Left ventricle myocardium superior (tissue), 1 donor: Measurements from ENCODE around the gene SLC4A4. TPM values are rescaled to one million over a fixed set of nuclear protein-coding genes. Genes with fewer than 3 reads are reported as not detected.

ENCODE experiments used
- ATAC-seq: fragments of 200-7000 bp; cut with Tn5 transposase; one replicate; pipeline ENCODE4 v1.9.1; 2020; ENCODE audit warnings: mild to moderate bottlenecking, moderate library complexity
- DNase-seq: peaks from one replicate; pipeline ENCODE4 v3.0.0-alpha.2; 2020
- intact Hi-C: fragments of 100-400 bp; cut with micrococcal nuclease; formaldehyde crosslinking; loops from one replicate; pipeline ENCODE4 v1.11.0; 2022
- total RNA-seq: library from RNA; stranded (reverse); fragmentation: NEBNext Ultra II Directional; extraction: Animal tissue kit (Norgen Biotek cat#: 25700); gene quantifications from one replicate; pipeline ENCODE4 v1.2.1, GENCODE V29; 2021
- donor health status: DM: no; HTN: yes; CAD: no; lungs with severe emphysema.

The SLC4A4 gene
- total RNA-seq, 1 donor from 2014 or later: 25.6 TPM

DNA sequence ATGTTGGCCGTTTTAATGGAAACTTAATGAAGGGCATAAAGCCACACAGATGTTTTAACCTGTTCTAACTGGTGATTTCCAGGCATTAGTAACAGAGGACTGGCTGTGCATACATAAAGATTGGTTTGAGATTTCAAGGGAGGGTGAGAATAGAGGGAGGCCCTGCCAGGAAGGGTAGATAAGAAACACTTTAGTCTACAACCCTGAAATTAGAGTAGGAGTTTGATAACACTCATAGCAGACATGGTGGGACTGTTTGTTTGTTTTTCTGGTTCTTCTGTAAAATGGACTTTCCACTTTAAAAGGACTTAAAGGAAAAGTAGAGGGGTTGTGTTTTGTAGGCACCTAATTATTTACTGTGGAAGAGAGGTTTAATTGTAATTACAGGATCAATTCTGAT lies 16.2 kb downstream of the SLC4A4 start:
- DNase-seq: no peak
- intact Hi-C loops: no loop called here
- ATAC-seq: no peak

- intact Hi-C loops: no loop called here
- no peak for ATAC-seq
- no peak for DNase-seq
Measured at GRCh38 chr4:71355971-71356370, 17.2 kb downstream of the SLC4A4 start.

DNA sequence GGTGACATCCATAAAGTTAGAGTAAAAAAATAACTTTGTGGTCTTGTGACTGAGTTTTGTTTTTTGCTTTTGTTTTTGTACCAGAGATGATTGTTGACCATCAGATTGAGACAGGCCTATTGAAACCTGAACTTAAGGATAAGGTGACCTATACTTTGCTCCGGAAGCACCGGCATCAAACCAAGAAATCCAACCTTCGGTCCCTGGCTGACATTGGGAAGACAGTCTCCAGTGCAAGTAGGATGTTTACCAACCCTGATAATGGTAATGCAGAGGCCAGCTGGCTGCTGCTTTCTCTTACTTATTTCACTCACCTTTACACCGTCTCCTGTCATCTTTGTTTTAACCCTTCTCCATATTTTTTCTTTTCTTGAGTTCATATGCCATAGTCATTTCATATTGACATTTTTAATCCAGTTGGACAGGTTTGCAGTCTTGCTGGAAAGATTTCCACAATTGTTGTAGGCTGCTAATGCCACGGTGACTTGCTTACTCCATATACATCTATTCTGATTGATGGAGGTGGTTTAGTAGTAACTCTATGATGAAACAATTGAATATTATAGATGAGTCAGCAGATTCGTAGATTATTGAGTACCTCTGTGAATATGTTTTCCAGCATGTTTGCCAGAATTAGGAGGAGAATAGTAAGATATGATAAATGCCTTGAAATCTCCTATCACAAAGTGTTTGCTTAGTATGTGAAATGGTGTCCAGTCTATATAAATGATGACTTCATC lies 18.3 kb downstream of the SLC4A4 start:
- ATAC-seq (no peak), DNase-seq (no peak)
- intact Hi-C loops: no loop called here

- intact Hi-C loops: no loop called here
- DNase-seq (no peak), ATAC-seq (no peak)
Measured at GRCh38 chr4:71360844-71361243, 22.0 kb downstream of the SLC4A4 start.

- no peak for DNase-seq
- ATAC-seq: no peak
- intact Hi-C loops: no loop called here
Measured at GRCh38 chr4:71361476-71361875, 22.7 kb downstream of the SLC4A4 start.

- intact Hi-C loops: no loop called here
- ATAC-seq (no peak), DNase-seq (no peak)
Measured at GRCh38 chr4:71366766-71367165, 27.9 kb downstream of the SLC4A4 start.

DNA sequence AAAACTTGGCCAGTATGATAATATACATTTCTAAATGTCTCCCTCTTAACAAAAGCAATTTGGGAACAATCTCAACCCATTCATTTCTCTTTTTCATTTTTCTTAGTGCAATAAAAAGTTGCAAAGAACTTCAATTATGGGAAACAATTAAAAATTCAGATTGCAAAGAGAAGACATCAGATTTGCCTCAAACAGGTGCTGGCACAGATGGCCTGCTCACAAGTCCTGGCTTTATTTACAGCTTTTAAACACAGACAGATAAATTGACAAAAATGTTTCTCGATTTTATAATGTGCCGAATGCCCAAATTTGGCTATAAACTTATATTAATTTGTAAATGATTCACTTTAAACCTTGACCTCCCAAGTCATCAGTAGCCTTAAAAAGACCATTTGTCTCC lies 28.7 kb downstream of the SLC4A4 start:
- ATAC-seq: no peak
- intact Hi-C loops: no loop called here
- DNase-seq: no peak

DNA sequence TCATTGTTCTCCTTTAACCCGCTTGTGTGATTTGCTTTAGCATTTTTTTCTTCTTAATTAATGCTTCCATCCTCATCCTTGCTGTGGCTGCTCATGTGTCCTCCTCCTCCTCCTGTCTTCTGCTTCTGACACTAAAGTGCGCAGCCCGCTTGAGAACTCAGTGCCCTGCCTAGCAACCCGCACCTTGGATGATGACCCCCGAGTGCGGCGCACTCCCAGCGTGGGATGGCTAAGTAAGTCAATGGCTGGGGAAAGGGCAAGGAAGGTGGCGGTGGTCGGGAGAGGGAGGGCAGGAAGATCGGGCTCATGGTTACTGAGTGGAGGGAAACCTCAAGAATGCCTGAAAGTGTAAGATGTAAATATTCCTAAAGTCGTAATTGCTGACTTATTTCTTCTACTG lies 30.1 kb downstream of the SLC4A4 start:
- intact Hi-C loops: no loop called here
- ATAC-seq (no peak), DNase-seq (no peak)

DNA sequence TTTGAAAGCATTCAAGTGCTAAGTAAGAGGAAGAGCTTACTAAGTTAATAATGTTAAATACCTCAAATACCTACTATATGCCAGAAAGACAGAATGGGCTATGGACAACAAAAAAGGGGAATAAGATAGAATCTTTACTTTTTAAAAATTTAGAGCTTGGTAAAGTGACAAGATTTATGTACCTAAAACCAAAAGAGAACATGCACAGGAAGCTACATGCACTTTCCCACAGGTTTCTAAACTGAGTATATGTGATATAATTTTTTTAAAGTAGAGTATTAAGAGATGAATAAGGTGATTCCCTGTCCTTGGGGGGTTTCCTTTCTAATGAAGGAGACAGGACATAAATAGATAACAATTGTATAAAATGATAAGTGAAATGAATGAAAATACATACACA lies 30.7 kb downstream of the SLC4A4 start:
- intact Hi-C loops: no loop called here
- DNase-seq (no peak), ATAC-seq (no peak)

- intact Hi-C loops: no loop called here
- ATAC-seq: no peak
- no peak for DNase-seq
Measured at GRCh38 chr4:71375494-71375893, 36.7 kb downstream of the SLC4A4 start.

DNA sequence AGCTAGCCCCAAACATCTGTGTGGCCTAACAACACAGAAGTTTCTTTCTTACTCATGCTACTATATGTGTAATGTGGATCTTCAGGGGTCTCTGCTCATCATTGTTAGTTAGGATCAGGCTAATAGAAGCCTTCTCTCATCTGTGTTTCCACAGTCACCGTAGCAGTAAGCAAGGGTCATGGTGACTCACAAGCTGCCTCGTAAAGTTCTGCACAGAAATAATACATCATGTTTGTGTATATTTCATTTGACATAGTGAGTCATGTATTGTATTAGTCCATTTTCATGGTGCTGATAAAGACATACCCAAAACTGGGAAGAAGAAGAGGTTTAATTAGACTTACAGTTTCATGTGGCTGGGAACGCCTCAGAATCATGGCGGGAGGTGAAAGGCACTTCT lies 38.7 kb downstream of the SLC4A4 start:
- intact Hi-C loops: no loop called here
- ATAC-seq (no peak), DNase-seq (no peak)

- DNase-seq (no peak), ATAC-seq (peak; percentile 44)
- intact Hi-C loops: no loop called here
Measured at GRCh38 chr4:71379126-71379525, 40.3 kb downstream of the SLC4A4 start.

GRCh38 chr4:71380788-71381187 lies 42.0 kb downstream of the SLC4A4 start:
- ATAC-seq (no peak), DNase-seq (no peak)
- intact Hi-C loops: no loop called here

DNA sequence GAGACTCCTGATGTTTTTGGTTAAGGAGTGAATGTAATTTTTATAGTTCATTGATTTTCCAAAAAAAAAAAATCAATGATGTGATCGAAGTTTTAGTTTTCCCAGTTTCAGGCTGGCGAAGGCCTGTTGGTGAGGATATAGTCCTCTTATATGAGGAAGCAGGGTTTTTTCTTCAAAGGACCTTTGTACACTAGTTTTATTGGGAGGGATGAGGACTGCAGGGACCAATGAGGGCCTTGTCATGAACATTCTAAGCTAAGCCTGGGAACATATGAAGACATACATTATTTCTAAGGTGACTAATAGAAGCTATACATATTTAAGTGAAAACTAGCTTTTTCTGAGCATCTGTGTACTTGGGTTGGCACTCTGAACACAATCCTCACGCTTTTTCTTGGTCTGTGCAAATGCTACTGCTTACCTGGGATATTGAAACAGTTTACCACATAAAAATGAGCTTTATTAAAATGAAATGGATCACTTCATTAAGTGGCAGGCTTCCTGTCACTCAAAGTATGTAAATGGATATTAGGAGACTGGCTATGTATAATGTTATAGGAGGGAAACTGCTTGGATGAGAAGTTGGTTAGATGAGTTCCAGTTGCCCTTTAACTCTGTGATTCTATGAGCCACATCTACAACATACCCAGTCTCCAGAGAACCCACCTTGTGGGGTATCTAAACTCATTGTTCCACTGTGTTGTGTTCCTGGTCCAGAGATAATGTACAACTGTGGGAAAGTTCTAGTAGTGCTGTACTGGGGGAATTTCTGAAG lies 43.5 kb downstream of the SLC4A4 start:
- no peak for DNase-seq
- no peak for ATAC-seq
- intact Hi-C loops: no loop called here

GRCh38 chr4:71382900-71383560 lies 44.2 kb downstream of the SLC4A4 start:
- no peak for ATAC-seq
- DNase-seq: no peak
- intact Hi-C loops: no loop called here

- intact Hi-C loops: no loop called here
Measured at GRCh38 chr4:71383984-71384383, 45.2 kb downstream of the SLC4A4 start.

DNA sequence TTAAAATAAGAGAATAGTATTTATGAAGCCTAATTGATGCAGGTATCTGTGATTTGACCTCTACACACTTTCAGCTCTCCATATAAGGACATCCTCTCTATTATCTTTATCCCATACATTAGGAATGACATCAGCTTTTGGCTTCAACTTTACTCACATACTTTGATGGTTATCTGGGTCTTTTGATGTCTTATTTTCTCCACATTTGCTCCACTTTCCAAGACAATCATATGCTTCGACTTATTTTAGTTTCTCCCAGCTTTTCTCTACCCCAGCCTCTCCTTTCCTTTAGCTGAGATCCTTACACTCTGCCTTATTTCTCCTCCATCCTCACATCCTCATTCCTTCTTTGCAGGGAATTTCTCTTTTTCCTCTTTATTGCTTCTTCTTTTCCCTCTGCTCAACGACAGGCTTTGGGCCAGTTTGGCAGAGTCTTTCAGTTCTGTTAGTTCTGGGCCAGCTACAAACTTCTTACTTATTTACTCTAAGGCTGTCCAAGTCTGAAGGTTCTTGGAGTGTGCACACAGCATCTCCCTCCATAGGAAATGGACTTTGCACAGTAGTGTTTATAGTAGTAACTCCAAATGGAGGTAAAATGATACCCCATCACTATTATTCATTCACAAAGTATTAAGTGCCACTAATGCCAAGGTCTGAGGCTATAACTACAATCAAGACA lies 50.5 kb downstream of the SLC4A4 start:
- ATAC-seq (peak; percentile 35), DNase-seq (no peak)
- intact Hi-C loops: no loop called here

More at GRCh38 chr4:71383984-71384383, 45.2 kb downstream of the SLC4A4 start:
- ATAC-seq: no peak
- DNase-seq: no peak

DNA sequence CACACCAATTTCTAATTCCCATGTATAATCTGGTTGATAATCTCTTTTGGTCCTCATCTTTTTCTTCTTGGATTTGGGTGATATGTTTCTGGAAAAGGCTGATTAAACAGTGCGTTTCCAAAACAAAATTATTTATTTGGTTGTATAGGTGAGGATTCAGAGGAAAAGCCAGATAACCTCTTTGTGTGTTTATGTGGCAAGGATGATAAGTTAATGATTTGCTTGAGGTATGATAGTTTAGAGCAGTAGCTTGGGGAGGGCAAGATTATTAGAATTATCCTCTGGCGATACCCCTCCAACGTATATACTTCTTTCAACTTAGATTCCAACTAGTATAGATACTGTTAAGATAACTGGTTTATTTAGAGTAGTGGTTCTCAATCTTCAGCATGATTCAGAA lies 53.3 kb downstream of the SLC4A4 start:
- ATAC-seq (no peak), DNase-seq (no peak)

GRCh38 chr4:71396382-71396781 lies 57.6 kb downstream of the SLC4A4 start:
- ATAC-seq (no peak), DNase-seq (no peak)
- intact Hi-C loops: no loop called here

More for the DNA sequence above, 53.3 kb downstream of the SLC4A4 start:
- intact Hi-C loops: no loop called here

DNA sequence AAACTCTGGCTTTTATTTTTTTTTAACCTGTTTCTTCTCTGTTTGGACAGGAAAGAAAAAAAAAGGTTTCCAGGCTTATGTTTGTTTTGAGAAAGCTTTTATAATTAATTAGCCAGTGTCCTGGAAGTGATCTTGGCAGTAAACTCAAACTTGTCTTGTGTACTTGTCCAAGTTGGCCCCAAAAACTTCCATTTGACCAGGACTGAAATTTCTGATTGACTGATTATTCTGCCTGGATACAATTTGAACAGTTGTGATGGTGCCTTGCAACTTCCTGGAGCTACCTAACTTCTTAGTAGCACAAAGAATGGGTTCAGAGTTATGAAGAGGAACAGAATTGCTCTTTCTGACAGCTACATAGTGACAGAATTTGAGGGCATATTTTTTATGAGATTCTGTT lies 62.0 kb downstream of the SLC4A4 start:
- DNase-seq: no peak
- no peak for ATAC-seq
- intact Hi-C loops: no loop called here
